GOT3 (cell line): ENCODE results near the gene NGB.

ENCODE experiments used
- DNase-seq: peaks from one replicate; lab custom pipeline; 2025; ENCODE audit warnings: mixed read lengths; lab: John Stamatoyannopoulos, UW

Gene NGB

DNA sequence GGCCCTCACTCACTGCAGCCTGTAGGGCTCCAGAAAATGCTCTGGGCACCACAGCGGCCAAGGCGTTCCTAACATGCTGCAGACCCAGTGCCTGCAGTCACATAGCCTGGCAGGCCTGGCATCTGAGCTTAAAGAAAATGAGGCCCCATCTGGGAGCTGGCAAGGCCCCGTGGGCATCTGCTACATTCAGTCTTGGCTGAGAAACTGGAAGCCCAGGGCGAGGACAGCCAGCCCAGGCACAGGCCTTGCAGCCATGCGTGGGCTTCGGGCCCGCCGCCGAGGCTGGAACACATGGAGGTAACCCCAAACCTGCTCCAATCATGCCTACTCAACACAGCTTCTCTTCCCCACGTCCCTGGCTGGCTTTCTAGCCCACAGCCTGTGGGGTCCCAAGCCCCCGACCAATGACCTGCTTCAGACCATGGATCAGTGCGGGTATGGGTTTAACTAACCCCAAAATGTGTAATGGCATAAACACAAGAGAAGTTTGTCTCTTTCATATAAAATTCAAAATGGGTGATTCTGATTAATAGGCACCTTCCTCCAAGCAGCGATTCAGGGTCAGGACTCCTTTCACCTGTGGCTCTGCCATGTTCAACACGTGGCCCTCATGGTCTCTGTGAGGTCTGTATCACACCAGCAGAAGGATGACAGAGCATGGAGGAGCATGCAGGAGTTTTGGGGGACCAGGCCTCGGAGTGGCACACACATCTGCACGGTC is 6.4 kb downstream of the NGB start:
- DNase-seq: no peak

DNA sequence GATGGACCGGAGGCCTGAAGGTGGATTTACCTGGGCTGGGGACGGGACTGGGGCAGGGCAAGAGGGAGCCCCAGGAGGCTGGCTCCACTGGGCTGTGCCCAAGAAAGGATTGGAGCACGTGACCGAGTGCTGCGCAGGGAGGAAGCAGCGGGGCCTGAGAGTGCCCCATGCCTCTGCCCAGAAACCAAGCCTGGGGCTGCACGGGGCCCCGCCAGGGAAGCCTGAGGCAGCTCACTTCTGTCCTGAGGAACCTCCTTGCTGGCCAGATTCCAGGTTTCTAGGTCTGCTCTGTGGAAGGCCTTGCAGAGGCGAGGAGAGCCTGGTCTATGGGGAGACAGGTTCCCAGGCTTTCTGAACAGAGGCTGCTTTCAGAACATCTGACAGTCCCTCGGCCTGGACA is 10.4 kb downstream of the NGB start:
- no peak for DNase-seq

DNA sequence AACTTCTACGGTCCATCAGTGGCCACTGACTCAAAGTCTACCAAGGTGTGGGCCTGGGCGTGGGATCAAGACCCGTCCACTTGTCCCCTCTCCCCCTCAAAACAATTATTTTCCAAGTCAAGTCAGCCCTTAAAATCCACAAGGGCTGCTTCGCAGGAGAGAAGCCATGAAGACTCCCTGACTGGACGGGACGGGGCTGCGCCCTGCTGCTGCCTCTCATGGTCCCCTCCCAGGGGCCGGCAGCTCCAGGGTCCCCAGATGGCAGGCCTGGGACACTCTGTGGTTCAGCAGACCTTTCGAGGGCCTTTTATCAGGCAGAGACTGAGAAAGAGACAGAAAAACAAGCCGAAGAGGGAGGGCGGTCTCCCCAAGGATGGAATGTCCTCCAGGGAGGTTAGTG is 10.8 kb downstream of the NGB start:
- DNase-seq: no peak

DNA sequence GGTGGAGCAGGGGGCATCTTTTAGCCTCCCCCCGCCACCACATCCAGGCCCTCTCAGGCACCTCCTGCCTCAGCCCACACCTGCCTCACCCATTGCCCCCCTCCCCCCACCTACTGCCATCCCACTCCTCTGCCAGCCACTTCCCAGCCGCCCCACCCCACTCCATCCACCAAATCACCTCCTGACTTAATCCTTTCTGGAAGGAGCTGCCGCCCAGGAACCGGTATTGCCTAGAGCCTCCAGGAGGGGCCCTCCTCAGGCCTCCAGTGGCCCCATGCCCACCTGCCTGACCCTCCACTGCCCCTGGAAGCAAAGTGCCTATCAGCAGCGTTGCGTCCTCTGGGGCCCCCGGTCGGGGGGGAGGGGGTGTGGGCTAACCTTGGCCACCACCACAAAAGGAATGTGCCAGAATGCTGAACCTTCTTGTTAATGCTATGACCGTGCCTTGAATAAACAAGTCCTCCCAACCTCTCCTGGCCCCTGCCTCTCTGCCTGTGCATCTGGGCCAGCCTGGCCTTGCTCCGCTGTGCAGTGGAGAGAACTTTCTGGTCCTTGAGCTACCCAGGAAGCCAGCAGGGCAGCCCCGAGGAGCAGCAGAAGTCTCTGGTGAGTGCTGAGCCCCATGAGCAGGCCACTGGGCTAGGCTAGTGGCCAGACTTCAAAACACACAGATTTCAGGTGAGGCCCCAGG is 11.8 kb downstream of the NGB start:
- no peak for DNase-seq

DNA sequence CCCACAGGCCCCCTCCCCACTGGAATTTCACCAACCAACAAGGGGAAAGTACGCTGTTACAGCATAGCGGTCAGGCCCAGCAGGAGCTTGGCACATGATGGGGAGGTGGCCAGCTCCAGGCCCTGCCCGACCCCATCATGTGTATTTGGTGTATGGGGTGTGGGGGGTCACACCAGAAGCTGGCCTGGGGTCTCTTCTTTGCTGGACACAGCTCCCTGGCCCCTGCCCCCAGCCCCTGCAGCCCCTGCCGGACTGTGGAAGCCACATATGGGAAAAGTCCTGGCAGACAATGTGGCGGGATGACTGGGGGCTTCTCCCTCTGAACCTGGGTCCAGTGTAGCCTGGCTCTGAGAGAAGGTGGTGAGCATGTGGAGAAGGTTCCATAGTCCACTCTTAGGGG is 12.4 kb downstream of the NGB start:
- no peak for DNase-seq

DNA sequence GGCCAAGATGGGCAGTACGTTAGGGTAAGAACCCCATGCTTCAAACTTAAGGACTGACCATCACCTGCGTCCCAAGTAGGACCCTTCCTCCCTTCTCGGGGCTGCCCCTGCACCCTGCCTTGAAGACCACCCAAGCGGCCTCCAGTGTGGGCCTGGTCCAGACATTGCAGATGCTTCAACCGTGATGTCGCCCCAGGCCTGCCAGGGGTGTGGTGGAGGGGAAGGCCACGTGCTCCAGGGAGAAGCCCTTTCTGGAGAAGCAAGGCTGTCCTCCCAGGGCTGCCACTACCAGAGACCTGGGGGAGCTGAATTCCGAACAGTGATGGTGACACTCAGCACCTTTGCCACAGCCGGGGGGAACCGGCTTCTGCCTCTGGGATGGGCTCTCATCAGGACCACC is 13.3 kb downstream of the NGB start:
- DNase-seq: no peak

DNA sequence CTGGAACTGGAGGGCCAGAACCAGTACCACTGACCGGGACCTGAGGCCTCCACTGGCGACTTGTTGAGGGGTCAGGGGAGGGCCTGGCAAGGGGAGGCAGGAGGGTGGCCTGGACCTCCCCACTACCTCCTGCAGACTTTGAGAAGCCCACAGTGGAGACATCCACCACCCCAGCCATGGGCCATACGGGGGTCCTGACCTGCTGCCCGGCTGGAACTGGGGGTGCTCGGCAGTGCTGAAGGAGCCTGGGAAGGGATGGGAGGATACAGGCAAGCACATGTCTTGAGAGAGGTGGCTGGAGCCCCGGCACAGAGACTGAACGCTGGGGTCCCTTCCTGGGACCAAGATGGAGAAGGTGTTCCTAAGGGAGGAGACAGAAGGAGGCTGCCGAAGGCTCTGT is 14.3 kb downstream of the NGB start:
- no peak for DNase-seq

DNA sequence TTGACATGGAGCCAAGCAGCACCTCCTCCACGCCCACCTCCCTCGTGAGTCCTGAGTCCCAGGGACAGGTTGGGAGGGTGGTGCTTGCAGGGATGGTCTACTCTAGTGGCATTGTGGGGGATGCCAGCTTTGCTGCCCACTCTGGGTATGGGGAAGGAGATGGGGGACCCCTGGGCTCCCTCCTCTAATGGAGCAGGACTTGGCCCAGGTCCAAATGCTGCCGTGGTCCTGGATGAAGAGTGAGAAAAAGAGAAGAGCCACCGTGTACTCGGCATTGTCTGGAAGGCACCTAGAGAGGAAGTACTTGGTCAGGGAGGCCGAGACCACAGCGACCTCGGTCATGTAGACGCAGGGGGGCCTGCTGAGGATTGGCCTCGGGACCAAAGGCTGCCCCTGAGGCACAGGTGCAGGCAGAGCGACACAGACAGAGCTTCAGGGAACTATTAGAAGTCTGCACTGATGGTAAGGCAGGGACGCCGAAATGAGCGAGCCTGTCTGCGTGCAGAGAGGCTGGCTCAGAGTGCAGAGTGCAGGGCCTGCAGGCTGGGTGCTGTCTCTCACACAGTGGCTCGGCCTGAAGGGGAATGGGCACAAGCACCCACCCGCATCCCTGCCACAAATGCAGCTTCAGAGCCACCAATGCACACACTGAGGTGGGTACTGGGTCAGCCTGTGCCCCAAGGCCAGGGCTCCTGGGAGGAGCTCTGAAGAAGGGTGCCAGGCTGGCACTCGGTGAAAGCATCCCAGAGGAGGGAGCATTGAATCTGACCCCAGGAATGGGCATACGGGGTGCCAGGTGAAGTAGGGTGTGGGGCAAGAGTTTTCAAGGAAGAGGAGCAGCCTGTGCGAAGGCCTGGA is 17.4 kb downstream of the NGB start:
- no peak for DNase-seq

DNA sequence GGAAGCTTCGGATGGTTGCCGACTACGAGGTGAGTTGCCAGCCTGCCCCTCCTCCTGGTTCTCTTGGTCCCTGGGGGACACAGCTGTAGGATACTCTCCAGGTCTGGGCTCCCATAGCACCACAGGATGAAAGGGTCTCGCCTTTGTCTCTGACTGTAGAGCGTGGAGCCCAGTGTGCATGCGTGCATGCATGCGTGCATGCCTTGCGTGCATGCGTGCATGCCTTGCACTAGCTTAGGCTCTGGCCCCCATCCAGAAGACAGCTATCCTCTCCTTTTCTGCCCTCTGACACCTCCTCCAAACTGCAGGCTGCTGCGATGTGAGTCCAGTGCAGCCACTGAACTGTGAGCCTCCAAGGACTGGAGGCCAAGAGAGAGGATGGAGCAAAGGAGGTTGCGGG is 19.1 kb downstream of the NGB start:
- no peak for DNase-seq

DNA sequence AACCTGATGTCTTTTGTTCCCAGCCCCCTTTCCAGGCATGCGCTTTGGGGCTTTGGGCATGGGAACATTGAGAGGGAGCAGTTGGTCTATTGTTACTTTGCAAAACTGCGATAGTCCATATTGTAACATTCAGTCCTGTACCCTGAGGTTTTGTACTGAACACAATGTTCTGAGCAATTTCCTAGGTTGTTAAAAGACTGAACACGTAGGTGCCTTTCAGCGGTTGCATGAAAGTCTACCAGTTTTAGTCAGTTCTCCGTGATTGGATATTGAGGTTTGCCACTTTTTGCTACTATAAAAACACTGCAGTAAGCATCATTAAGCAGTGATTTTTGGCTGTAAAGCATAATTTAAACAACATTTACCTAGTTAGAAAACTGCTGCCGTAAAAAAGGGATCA is 20.1 kb downstream of the NGB start:
- no peak for DNase-seq

DNA sequence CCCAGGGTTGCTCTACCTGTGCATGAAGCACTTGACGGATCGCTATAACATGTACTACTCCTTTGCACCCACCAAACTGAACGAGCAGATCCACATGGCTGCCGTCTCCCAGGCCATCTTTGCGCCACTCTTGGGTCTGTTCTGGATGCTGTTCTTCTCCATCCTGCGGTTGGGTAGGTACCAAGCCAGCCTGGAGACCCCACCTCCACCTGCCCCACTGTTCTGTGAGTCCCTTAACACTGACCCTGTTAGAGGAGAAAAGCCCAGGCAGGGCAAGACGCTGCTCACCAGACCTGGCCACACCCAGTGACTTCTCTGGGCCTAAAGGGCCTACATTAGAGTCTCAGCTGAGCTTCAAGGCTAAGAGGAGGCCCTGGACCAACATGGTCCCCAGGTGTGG is 21.7 kb downstream of the NGB start:
- no peak for DNase-seq

DNA sequence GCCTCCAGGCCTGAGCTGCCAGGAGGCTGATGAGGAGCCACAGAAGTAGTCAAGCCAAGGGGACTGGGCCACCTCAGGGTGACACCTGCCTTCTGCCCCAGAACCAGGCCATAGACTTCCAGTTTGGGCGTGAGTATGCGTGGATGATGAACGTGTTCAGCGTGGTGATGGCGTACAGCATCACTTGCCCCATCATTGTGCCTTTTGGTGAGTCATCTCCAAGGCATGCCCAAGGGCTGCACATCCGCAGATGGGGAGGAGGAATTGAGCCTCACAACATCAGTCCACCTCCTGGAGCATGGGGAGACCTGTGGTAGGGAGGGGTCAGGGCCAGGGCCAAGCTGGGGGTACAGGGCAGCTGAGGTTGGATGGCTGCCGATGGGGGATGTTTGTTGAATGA is 22.3 kb downstream of the NGB start:
- no peak for DNase-seq

DNA sequence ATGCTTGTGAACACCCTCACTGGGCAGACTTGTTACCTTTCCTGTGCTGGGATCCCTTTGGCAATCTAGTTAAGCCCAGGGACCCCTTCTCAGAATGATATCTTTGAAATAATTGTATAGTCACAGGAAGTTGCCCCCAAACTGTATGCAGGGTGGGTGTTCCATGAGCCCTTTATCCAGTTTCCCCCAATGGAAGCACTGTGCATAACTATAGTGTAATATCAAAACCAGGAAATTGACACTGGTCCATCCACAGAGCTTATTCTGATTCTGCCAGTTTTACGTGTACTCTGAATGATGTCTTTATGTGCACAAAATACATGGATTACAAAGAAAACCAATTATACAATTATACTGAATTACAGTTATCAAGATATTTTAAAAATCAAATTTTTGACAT is 24.2 kb downstream of the NGB start:
- no peak for DNase-seq

DNA sequence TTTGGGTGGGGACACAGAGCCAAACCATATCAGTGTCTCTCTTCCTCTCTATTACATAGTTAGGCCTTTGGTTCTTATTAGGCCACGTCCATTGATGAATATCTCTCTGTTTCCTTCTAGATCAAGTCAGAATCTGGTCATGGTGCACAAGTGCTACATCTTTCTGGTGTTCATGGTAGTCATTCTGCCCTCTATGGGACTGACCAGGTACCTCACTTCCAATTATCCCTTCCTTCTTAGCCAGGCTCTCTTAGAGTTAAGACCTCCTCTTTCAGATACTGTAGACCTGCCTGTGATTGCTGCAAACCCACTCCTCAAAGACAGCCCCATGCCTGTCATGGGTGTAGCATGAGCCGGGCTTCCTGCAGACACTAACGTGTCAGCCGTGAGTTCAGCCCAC is 25.2 kb downstream of the NGB start:
- no peak for DNase-seq

DNA sequence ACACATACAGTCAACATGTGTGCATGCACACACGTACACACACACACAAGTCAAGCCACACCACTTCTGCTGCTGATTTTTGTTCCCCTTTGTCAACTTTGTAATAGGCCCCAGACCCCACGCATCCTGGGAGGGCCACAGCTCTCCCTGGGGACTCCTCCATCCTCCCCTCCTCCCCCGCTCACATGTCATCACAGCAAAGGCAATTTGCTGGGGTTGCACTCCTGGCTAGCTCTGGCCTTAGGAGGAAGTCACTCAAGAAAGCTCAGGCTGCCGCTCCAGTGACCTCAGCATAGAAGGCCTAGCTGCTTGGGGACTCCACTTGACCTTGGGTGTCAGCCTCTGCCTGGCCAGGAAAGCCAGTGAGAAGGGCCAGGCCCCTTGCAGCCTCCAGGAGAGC is 27.2 kb downstream of the NGB start:
- no peak for DNase-seq

DNA sequence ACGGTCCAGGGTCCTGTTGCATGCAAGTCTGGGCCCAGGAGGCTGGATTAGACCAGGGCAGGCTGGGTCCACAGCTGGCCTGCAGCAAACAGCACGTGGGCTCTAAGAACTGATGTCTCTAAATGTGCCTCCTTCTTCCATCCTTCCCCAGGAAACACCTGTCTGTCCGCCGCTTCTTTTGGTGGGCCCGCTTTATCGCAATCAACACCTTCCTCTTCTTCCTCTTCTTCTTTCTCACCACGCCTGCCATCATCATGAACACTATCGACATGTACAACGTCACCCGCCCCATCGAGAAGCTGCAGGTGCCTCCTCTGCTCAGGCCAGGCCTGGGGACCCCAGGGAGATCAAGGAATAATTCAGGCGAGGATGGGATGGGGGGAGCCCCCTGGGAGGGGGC is 28.3 kb downstream of the NGB start:
- DNase-seq: no peak

DNA sequence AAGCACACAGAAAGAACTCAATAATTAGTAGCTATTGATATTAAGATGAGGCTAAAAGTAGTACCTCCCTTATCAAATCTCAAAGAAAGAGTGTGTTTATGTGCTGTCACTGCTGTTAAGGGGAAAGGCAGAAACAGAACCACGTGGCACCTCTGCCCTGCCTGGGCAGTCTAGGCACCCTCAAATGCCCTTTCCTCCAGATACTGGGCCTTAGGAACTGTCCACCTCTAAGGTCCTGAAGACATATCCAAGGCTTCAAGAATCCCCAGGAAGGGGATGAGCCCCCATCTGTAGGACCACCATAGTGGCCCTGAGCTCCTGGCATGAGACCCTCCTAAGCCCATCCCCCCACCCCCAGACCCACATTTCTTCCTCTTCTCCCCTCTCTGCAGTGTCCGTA is 29.1 kb downstream of the NGB start:
- no peak for DNase-seq

DNA sequence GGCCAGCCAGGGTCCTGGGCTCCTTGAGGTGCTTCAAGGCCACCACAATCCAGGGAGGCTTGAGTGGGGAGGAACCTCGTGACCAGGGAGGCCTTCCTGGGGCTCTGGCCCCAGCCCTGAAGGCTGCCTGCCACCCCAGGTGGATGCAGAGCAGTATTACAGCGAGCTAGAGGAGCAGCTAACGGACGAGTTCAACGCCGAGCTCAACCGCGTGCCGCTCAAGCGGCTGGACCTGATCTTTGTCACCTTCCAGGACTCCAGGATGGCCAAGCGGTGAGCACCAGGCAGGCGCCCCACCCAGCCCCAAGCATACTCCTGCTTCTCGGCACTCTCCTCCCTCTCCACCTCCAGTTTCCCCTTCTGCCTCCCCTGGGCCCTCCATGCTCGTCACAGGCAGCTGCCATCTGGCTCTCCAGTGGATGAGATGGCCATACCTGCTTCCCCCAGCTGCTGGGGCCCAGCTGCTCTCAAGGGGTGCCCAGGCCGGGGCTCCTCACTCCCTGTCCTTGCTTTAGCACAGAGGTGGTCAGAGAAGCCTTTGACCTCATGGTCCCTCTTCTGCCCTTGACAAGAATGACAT is 30.6 kb downstream of the NGB start:
- no peak for DNase-seq

DNA sequence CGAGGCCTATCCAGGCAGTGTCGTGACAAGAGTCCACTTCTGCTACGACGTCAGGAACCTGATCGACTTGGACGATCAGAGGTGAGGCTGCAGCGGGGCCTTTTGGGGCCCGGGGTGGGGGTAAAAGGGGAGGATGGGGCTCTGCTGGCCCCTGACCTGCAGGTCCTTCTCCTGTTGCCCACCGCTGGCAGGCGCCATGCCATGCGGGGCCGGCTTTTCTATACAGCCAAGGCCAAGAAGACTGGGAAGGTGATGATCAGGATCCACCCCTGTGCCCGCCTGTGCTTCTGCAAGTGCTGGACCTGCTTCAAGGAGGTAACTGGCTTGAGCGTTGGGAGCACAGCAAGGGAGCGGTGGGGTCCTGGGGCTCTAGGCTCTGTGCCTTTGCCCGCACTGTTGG is 31.6 kb downstream of the NGB start:
- no peak for DNase-seq

DNA sequence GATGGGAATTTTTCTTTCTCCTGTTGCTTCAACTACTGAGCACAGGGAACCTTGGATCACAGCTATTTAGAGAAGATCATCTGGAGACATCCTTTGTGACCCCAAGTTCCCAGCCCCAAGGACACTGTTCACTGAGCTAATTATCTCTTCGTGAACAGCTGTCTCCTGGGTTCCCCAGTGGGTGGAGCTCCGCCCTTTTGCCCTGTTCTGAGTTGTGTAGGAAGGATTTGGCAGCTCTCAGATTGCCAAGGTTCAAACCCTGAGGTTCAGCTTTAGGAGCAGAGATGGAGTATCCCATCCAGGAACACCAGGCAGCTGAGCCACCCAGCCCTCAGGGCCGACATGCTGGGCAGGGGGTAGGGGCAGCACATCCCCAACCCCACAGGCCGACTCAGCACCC is 32.0 kb downstream of the NGB start:
- no peak for DNase-seq

DNA sequence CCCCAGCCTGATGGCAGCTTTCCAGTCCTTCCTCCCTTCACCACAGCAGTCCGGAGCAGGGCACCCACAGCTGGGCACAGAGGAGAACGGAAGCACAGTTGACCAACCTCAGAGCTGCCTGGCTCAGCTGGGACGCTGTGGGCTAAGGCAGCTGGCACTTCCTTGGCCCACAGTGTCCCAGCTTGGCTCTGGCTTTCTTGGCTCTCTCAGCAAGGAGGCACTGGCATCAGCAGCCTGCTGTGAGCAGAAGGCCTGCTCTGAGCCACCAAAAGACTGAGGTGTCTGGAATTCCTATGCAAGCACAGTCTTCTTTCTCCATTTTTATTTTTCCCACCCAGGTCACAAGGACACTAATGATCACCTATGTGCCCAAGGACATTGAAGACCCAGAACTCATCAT is 32.6 kb downstream of the NGB start:
- DNase-seq: no peak

DNA sequence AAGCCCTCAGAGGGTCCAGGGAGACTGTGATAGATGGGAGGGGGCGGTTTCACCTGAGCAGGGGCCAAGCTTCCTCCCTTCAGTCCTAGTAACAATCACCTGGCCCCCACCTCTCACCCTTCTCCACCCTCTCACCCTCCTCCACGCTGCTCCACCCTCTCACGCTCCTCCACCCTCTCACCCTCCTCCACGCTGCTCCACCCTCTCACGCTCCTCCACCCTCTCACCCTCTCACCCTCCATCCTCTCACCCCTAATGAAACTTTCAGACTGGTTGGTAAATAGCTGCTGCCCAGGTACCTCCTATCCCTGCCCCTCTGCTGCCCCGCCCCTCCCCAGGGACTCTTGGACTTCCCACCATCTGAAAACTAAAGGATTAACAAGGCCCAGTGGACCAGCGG is 34.2 kb downstream of the NGB start:
- DNase-seq: no peak

DNA sequence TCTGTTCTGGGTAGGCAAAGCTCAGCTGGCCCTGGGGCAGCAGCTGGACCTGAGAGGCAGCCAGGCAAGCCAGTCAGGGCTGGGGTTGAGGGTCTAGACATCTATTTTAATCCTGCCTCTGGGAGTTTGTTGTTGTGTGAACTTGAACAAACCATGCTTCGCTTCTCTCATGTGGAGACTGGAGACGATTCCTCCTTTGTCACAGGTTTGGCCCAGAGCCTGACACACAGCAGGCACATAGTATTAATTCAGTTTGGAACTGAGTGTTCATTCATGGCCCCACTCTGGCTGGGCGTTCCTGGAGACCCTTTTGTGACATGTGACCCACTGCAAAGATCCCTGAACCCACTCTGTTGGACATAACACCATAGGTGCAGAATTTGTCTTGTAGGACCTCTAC is 39.3 kb downstream of the NGB start:
- no peak for DNase-seq
